IgD-negative memory B cell (primary cell): ENCODE results near the gene PCDHGA3. TPM values are rescaled to one million over a fixed set of nuclear protein-coding genes. Genes with fewer than 3 reads are reported as not detected.
"Not testable (repeated sequence)": the region's sequence is repeated elsewhere in the genome, so short reads cannot be mapped to it uniquely, and the experiment has no call there.

Source experiments
- H3K27ac Mint-ChIP-seq, 3 donors: one replicate each; pipeline ENCODE4 v1.8.0; 2020 to 2022; ENCODE audit warnings: mild to moderate bottlenecking in 3 of 3, mixed read lengths in 3 of 3, moderate library complexity in 1 of 3
- H3K27me3 Mint-ChIP-seq: one replicate; pipeline ENCODE4 v1.8.0; 2021; ENCODE audit warnings: mixed read lengths
- H3K36me3 Mint-ChIP-seq: one replicate; pipeline ENCODE4 v1.8.0; 2020; ENCODE audit warnings: mild to moderate bottlenecking, mixed read lengths
- H3K4me1 Mint-ChIP-seq, 3 donors: one replicate each; pipeline ENCODE4 v1.8.0; 2020 to 2022; ENCODE audit warnings: mixed read lengths in 3 of 3, mild to moderate bottlenecking in 1 of 3
- H3K4me3 Mint-ChIP-seq, 4 donors: one replicate each; pipeline ENCODE4 v1.8.0; 2020 to 2022; ENCODE audit warnings: mild to moderate bottlenecking in 4 of 4, mixed read lengths in 4 of 4, moderate library complexity in 3 of 4
- H3K9me3 Mint-ChIP-seq, 3 donors: one replicate each; pipeline ENCODE4 v1.8.0; 2020 to 2021; ENCODE audit warnings: mixed read lengths in 3 of 3, mild to moderate bottlenecking in 1 of 3
- polyA plus RNA-seq: library from polyadenylated mRNA; unstranded; fragments of 300-500 nt; fragmentation: Illumina TruSeq; gene quantifications from one replicate; pipeline ENCODE4 v1.2.3, GENCODE V29; 2021

PCDHGA3 gene
- polyA plus RNA-seq, 1 donor from 2014 or later: 0.23 TPM

GRCh38 chr5:141359790-141360426 is 16.3 kb downstream of the PCDHGA3 start, which contains the start of gene PCDHGB2:
TSS of gene PCDHGB2 (plus strand) at chr5:141359994. CDS start at chr5:141360136, 142 bp downstream.
- peaks cover 10 to 38% (median 22%) of the 10 kb centered on the region in 3 donors for H3K9me3 Mint-ChIP-seq
- H3K27ac Mint-ChIP-seq: peak within 1 kb of the TSS; percentile 14 to 76 (median 68)
- peaks cover 3% of the 10 kb centered on the region for H3K36me3 Mint-ChIP-seq
- H3K4me1 Mint-ChIP-seq: peaks cover 5 to 17% (median 10%) of the 10 kb centered on the region in 3 donors
- peaks cover 51% of the 10 kb centered on the region for H3K27me3 Mint-ChIP-seq
- H3K4me3 Mint-ChIP-seq: peak within 1 kb of the TSS; percentile 89 to 95 (median 92)

DNA sequence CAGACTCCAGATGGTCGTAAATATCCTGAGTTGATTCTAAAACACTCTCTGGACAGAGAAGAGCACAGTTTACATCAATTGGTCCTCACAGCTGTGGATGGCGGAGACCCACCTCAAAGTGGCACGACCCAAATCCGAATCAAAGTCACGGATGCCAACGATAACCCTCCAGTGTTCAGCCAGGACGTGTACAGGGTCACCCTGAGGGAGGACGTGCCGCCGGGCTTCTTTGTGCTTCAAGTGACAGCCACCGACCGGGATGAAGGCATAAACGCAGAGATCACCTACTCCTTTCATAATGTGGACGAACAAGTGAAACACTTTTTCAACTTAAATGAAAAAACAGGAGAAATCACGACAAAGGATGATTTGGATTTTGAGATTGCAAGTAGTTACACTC is 17.1 kb downstream of the PCDHGA3 start:
- Mint-ChIP-seq H3K4me3 (peak overlapping the region; percentile 58 to 89 (median 69)), H3K27ac (peak overlapping the region in 1 of 3 donors; percentile 76), H3K4me1 (peaks cover 5 to 17% (median 10%) of the 10 kb centered on the region in 3 donors), H3K9me3 (peaks cover 12 to 42% (median 27%) of the 10 kb centered on the region in 3 donors), H3K36me3 (peaks cover 3% of the 10 kb centered on the region), H3K27me3 (peaks cover 52% of the 10 kb centered on the region)

GRCh38 chr5:141362719-141363118 is 19.1 kb downstream of the PCDHGA3 start:
- peaks cover 3% of the 10 kb centered on the region for H3K36me3 Mint-ChIP-seq
- peaks cover 12 to 40% (median 20%) of the 10 kb centered on the region in 3 donors for H3K9me3 Mint-ChIP-seq
- H3K27ac Mint-ChIP-seq: peak overlapping the region; percentile 36 to 87 (median 67)
- H3K4me1 Mint-ChIP-seq: peaks cover 5 to 17% (median 10%) of the 10 kb centered on the region in 3 donors
- peaks cover 53% of the 10 kb centered on the region for H3K27me3 Mint-ChIP-seq
- H3K4me3 Mint-ChIP-seq: peak overlapping the region; percentile 14 to 91 (median 42)

- peaks cover 49% of the 10 kb centered on the region for H3K27me3 Mint-ChIP-seq
- peaks cover 3% of the 10 kb centered on the region for H3K36me3 Mint-ChIP-seq
- H3K4me3 Mint-ChIP-seq: peak within 1 kb of the TSS in 1 of 4 donors; percentile 39
- H3K4me1 Mint-ChIP-seq: peaks cover 5 to 17% (median 10%) of the 10 kb centered on the region in 3 donors
- H3K27ac Mint-ChIP-seq: peak within 1 kb of the TSS in 2 of 3 donors; percentile 63 to 64
- H3K9me3 Mint-ChIP-seq: peaks cover 11 to 40% (median 20%) of the 10 kb centered on the region in 3 donors
These were observed 20.5 kb downstream of the PCDHGA3 start, which contains the start of gene PCDHGA5 for GRCh38 chr5:141363952-141364660. TSS of gene PCDHGA5 (plus strand) at chr5:141364162. CDS start at chr5:141364331, 169 bp downstream.

DNA sequence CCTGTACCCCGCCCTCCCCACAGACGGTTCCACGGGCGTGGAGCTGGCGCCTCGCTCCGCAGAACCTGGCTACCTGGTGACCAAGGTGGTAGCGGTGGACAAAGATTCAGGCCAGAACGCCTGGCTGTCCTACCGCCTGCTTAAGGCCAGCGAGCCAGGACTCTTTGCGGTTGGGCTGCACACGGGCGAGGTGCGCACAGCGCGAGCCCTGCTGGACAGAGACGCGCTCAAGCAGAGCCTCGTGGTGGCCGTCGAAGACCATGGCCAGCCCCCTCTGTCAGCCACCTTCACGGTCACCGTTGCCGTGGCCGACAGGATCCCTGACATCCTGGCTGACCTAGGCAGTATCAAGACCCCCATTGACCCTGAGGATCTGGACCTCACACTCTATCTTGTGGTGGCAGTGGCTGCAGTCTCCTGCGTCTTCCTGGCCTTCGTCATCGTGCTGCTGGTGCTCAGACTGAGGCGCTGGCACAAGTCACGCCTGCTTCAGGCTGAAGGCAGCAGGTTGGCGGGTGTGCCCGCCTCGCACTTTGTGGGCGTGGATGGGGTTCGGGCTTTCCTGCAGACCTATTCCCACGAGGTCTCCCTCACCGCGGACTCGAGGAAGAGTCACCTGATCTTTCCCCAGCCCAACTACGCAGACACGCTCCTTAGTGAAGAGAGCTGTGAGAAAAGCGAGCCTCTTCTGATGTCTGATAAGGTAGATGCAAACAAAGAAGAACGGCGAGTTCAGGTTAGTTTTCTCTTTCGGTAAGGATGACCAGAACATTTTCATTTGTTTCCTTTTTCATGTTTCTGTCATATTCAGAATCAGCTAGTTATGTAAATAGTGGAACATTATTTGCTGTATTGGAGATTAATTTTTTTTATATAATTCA is 22.6 kb downstream of the PCDHGA3 start:
- peaks cover 4 to 27% (median 14%) of the 10 kb centered on the region in 3 donors for H3K9me3 Mint-ChIP-seq
- H3K27ac Mint-ChIP-seq: peak overlapping the region in 2 of 3 donors; percentile 50 to 56
- peaks cover 2% of the 10 kb centered on the region for H3K36me3 Mint-ChIP-seq
- H3K4me1 Mint-ChIP-seq: peaks cover 6 to 12% (median 8%) of the 10 kb centered on the region in 3 donors
- H3K4me3 Mint-ChIP-seq: peak overlapping the region in 1 of 4 donors; percentile 12
- H3K27me3 Mint-ChIP-seq: peaks cover 38% of the 10 kb centered on the region

DNA sequence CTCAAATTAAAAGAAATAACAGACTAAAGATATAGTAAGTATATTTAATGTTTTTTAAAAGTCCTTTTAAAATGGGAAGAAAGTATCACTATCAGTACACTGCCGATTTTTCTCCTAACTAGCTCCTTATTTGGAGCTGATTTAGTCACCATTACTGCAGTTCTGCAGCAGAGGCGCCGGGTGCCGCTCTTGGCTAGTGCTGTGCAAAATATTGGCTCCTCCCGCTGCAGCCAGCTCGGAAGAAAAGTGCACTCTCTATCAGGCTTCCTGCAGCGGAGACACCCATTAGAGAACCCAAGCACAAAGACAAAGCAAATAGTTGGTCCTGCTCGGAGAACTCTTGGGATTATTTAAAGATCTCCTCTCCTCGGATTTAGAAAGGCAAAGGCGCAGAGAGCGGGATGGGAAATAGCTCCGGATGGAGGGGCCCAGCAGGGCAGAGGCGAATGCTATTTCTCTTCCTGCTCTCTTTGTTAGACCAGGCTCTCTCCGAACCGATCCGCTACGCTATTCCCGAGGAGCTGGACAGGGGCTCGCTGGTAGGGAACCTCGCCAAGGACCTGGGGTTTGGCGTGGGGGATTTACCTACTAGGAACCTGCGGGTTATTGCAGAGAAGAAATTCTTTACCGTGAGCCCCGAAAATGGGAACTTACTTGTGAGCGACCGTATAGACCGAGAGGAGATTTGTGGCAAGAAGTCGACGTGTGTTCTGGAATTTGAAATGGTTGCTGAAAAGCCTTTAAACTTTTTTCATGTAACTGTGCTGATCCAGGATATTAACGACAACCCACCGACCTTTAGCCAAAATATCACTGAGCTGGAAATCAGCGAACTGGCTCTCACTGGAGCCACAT is 26.6 kb downstream of the PCDHGA3 start, which contains the start of gene PCDHGB3:
PCDHGB3 (plus strand) TSS at position 249 of the 855 bp plus-strand sequence; CDS start at position 402, 153 bp downstream.
- Mint-ChIP-seq H3K4me3 (peak within 1 kb of the TSS; percentile 88 to 97 (median 92)), H3K36me3 (peaks cover 4% of the 10 kb centered on the region), H3K9me3 (peaks cover 8 to 14% (median 13%) of the 10 kb centered on the region in 3 donors), H3K27me3 (peaks cover 35% of the 10 kb centered on the region), H3K4me1 (peaks cover 2 to 5% (median 4%) of the 10 kb centered on the region in 3 donors), H3K27ac (peak within 1 kb of the TSS; percentile 67 to 74 (median 72))

DNA sequence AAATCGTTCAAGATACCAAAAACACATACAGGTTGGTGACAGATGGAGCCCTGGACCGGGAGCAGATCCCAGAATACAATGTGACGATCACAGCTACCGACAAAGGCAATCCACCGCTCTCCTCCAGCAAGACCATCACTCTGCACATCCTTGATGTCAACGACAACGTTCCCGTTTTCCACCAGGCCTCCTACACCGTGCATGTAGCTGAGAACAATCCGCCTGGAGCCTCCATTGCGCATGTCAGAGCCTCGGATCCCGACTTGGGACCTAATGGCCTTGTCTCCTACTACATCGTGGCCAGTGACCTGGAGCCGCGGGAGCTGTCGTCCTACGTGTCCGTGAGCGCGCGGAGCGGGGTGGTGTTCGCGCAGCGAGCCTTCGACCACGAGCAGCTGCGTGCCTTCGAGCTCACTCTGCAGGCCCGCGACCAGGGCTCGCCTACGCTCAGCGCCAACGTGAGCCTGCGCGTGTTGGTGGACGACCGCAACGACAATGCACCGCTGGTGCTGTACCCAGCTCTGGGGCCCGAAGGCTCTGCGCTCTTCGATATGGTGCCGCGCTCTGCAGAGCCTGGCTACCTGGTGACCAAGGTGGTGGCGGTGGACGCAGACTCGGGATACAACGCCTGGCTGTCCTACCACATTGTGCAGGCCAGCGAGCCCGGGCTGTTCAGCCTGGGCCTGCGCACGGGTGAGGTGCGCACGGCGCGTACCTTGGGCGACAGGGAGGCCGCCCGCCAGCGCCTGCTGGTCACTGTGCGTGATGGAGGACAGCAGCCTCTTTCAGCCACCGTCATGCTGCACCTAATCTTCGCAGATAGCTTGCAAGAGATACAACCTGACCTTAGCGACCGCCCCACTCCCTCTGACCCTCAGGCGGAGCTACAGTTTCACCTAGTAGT is 28.2 kb downstream of the PCDHGA3 start:
- peaks cover 23% of the 10 kb centered on the region for H3K27me3 Mint-ChIP-seq
- peaks cover 6 to 17% (median 11%) of the 10 kb centered on the region in 3 donors for H3K9me3 Mint-ChIP-seq
- peaks cover 2 to 5% (median 4%) of the 10 kb centered on the region in 3 donors for H3K4me1 Mint-ChIP-seq
- H3K27ac Mint-ChIP-seq: no peak overlapping the region
- peak overlapping the region in 2 of 4 donors; percentile 15 to 55 for H3K4me3 Mint-ChIP-seq
- H3K36me3 Mint-ChIP-seq: peaks cover 7% of the 10 kb centered on the region

- Mint-ChIP-seq H3K9me3 (peaks cover 6 to 15% (median 11%) of the 10 kb centered on the region in 3 donors), H3K27me3 (peaks cover 21% of the 10 kb centered on the region), H3K36me3 (peaks cover 7% of the 10 kb centered on the region), H3K4me3 (peak within 1 kb of the TSS in 3 of 4 donors; percentile 27 to 79 (median 63)), H3K4me1 (peaks cover 2 to 5% (median 4%) of the 10 kb centered on the region in 3 donors), H3K27ac (peak within 1 kb of the TSS in 1 of 3 donors; percentile 65)
These were observed 30.2 kb downstream of the PCDHGA3 start, which contains the start of gene PCDHGA6 for GRCh38 chr5:141373673-141374317. TSS of gene PCDHGA6 (plus strand) at chr5:141373891. CDS start at chr5:141374084, 193 bp downstream.

DNA sequence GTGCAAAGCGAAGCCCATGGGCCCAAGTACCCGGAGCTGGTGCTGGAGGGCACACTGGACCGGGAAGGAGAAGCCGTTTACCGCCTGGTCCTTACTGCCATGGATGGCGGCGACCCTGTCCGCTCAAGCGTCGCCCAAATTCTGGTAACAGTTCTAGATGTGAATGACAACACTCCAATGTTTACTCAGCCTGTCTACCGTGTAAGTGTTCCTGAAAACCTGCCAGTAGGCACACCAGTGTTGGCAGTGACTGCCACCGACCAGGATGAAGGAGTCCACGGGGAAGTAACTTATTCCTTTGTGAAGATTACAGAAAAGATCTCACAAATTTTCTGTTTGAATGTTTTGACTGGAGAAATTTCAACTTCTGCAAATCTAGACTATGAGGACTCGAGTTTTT is 31.0 kb downstream of the PCDHGA3 start:
- H3K36me3 Mint-ChIP-seq: peaks cover 7% of the 10 kb centered on the region
- no peak overlapping the region for H3K27ac Mint-ChIP-seq
- peaks cover 2 to 5% (median 4%) of the 10 kb centered on the region in 3 donors for H3K4me1 Mint-ChIP-seq
- H3K4me3 Mint-ChIP-seq: peak overlapping the region in 1 of 4 donors; percentile 27
- H3K27me3 Mint-ChIP-seq: peaks cover 22% of the 10 kb centered on the region
- peaks cover 8 to 15% (median 11%) of the 10 kb centered on the region in 3 donors for H3K9me3 Mint-ChIP-seq

DNA sequence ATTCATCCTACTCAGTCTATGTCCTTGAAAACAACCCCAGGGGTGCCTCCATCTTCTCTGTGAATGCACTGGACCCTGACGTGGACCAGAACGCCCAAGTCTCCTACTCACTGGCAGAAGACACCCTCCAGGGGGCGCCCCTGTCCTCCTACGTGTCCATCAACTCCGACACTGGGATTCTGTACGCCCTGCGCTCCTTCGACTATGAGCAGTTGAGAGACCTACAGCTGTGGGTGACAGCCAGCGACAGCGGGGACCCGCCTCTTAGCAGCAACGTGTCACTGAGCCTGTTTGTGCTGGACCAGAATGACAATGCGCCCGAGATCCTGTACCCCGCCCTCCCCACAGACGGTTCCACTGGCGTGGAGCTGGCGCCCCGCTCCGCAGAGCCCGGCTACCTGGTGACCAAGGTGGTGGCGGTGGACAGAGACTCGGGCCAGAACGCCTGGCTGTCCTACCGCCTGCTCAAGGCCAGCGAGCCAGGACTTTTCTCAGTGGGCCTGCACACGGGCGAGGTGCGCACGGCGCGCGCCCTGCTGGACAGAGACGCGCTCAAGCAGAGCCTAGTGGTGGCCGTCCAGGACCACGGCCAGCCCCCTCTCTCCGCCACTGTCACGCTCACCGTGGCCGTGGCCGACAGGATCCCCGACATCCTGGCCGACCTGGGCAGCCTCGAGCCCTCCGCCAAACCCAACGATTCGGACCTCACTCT is 32.0 kb downstream of the PCDHGA3 start:
- H3K9me3 Mint-ChIP-seq: peaks cover 8 to 15% (median 11%) of the 10 kb centered on the region in 3 donors
- not testable (repeated sequence) for H3K4me1 Mint-ChIP-seq, H3K36me3 Mint-ChIP-seq, H3K27ac Mint-ChIP-seq, H3K4me3 Mint-ChIP-seq
- peaks cover 22% of the 10 kb centered on the region for H3K27me3 Mint-ChIP-seq

GRCh38 chr5:141382469-141383294 is 39.1 kb downstream of the PCDHGA3 start, which contains the start of gene PCDHGA7:
TSS of gene PCDHGA7 (plus strand) at chr5:141382742. CDS start at chr5:141382900, 158 bp downstream.
- peaks cover 1% of the 10 kb centered on the region for H3K36me3 Mint-ChIP-seq
- H3K4me3 Mint-ChIP-seq: peak within 1 kb of the TSS; percentile 81 to 94 (median 90)
- peak within 1 kb of the TSS in 2 of 3 donors; percentile 19 to 76 for H3K27ac Mint-ChIP-seq
- H3K27me3 Mint-ChIP-seq: peaks cover 26% of the 10 kb centered on the region
- peaks cover 0 to 2% (median 2%) of the 10 kb centered on the region in 3 donors for H3K4me1 Mint-ChIP-seq
- H3K9me3 Mint-ChIP-seq: peaks cover 4 to 15% (median 8%) of the 10 kb centered on the region in 3 donors
